Choroid plexus epithelial cell (primary cell): ENCODE data around the gene ITPKB.
"Not testable (repeated sequence)": the region's sequence is repeated elsewhere in the genome, so short reads cannot be mapped to it uniquely, and the experiment has no call there.

ENCODE experiments used
- DNase-seq: peaks from one replicate; pipeline ENCODE4 v3.0.0-alpha.2; 2010; ENCODE audit warnings: low read depth
- H3K4me3 ChIP-seq: 2 replicates; pipeline ENCODE4 v1.5.1; 2011; ENCODE audit warnings: low read depth, mild to moderate bottlenecking, control low read depth, low read length, moderate library complexity
- TF ChIP-seq, protein P1 (sequence below): conservative IDR thresholded peaks from 2 replicates; pipeline ENCODE4 v1.5.1; 2011; ENCODE audit warnings: low read depth, mild to moderate bottlenecking, control low read depth, inconsistent platforms, low read length, moderate library complexity

The ITPKB gene

GRCh38 chr1:226642421-226642820 is 96.7 kb downstream of the ITPKB start:
- H3K4me3 ChIP-seq = no peak overlapping the region
- no peak for DNase-seq
- TF ChIP-seq, protein P1, sequence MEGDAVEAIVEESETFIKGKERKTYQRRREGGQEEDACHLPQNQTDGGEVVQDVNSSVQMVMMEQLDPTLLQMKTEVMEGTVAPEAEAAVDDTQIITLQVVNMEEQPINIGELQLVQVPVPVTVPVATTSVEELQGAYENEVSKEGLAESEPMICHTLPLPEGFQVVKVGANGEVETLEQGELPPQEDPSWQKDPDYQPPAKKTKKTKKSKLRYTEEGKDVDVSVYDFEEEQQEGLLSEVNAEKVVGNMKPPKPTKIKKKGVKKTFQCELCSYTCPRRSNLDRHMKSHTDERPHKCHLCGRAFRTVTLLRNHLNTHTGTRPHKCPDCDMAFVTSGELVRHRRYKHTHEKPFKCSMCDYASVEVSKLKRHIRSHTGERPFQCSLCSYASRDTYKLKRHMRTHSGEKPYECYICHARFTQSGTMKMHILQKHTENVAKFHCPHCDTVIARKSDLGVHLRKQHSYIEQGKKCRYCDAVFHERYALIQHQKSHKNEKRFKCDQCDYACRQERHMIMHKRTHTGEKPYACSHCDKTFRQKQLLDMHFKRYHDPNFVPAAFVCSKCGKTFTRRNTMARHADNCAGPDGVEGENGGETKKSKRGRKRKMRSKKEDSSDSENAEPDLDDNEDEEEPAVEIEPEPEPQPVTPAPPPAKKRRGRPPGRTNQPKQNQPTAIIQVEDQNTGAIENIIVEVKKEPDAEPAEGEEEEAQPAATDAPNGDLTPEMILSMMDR = no peak

GRCh38 chr1:226641671-226642231 is 97.3 kb downstream of the ITPKB start:
- no peak for DNase-seq
- H3K4me3 ChIP-seq = no peak overlapping the region
- TF ChIP-seq, protein P1 = no peak

- DNase-seq = no peak
- TF ChIP-seq, protein P1 = no peak
- no peak overlapping the region for H3K4me3 ChIP-seq
Measured at GRCh38 chr1:226640321-226641136, 98.6 kb downstream of the ITPKB start.

DNA sequence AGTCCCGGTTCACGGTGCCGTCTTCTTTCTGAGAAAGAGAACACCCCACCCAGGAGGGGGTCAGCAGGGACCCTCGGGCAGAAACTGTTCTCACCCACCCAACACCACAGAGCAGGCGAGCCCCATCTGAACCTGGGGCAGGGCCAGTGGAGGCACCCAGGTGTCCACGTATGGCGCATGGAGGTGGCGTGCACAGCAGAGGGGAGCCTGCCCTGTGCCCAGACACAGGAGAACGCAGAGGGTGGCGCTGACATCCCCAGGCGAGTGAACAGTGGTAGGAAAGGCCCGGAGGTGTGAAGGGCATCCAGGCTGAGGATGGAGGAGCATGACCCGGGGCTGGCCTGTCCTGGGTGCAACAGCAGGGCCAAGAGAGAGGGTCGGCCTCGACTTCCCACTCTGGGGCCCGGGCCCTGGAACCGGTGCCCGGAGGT is 99.4 kb downstream of the ITPKB start:
- TF ChIP-seq, protein P1 = no peak
- H3K4me3 ChIP-seq = no peak overlapping the region
- no peak for DNase-seq

DNA sequence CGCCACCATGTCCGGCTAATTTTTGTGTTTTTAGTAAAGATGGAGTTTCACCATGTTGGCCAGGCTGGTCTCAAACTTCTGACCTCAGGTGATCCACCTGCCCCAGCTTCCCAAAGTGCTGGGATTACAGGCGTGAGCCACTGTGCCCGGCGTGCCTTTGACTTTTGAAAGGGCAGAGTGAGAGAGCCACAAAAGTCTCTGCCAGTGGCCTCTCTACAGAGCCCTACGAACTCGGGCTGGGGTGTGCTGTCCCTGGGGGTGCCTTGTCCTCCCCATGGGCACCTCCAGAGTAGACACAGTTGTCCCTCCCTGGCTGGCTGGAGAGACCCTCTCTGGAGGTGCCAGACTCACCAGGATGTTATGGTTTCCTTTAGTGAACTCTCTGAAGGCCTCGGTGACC is 99.9 kb downstream of the ITPKB start:
- not testable (repeated sequence) for H3K4me3 ChIP-seq, DNase-seq

DNA sequence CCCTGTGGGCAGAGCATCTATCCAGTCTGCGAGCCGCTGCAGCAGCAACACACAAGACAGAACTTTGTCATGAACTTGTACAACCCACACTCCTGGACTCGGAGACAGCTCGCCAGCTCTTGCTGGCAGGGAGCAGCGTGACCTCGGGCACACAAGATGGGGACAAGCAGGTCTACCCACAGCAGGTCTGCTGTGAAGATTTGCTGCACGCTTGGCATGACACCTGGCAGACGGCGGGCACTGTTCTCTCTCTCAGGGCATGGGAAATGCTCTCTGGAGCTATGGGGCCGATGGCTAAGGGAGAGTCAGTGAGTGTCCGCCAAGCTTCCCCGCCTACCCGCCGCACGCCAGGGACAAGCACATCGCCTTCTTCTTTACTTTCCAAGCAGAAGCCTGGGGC is 100.5 kb downstream of the ITPKB start:
- no peak overlapping the region for H3K4me3 ChIP-seq
- no peak for DNase-seq
- TF ChIP-seq, protein P1 = no peak

DNA sequence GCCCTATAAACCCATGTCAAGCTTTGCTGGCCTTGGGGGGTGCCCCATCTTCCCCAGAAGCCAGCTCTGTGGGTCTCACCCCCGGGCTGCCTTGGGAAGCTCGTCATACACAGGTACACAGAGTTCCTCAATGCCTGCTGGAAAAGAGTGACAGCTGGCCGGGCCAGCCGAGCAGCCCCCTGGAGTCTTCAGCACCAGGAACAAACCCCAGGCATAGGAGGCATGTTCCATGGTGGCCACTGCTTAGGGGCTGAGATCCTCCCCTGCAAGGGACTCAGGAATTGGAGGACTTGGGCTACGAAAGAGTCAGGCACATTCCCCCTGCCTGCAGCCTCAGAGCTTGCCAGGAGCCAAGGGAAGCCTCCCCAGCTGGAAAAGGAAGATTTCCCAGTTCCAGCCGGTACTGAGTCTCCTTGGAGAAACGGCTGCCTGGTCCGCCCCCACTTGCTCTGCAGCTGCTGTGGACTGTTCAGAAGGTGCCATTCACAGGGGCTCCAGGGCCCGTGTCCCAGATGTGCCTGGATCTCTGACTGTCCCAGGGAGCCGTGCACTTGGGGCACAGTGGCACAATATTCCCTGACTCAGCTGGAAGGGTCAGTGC is 101.0 kb downstream of the ITPKB start:
- TF ChIP-seq, protein P1 = no peak
- no peak for DNase-seq
- no peak overlapping the region for H3K4me3 ChIP-seq
